K562 (cell line): Measurements from ENCODE around the gene HDGFL2.

Experiments used
- CTCF ChIP-seq, 3 experiments: IDR thresholded peaks in 2 of 3; conservative IDR thresholded peaks in 1 of 3; 2 replicates each; pipeline ENCODE4 v1.5.1; 2011 to 2012; ENCODE audit warnings: low read length in 3 of 3, mild to moderate bottlenecking in 3 of 3, control low read depth in 2 of 3, improper control_type of control experiment in 1 of 3, inconsistent platforms in 1 of 3, low read depth in 1 of 3, mixed read lengths in 1 of 3, moderate library complexity in 1 of 3; ENCODE audit not compliant: insufficient read depth in 2 of 3
- POLR2AphosphoS5 ChIP-seq: IDR thresholded peaks from 2 replicates; pipeline ENCODE4 v1.6.1; 2011; ENCODE audit warnings: mild to moderate bottlenecking, low read depth, low read length, moderate library complexity; ENCODE audit not compliant: control insufficient read depth, insufficient read depth
- RFX5 ChIP-seq: IDR thresholded peaks from 2 replicates; pipeline ENCODE4 v1.6.1; 2011; ENCODE audit warnings: low read depth, mild to moderate bottlenecking, improper control_type of control experiment, low read length
- TEAD2 ChIP-seq: fragments of 450-650 bp; IDR thresholded peaks from 2 replicates; pipeline ENCODE4 v1.6.1; 2016; ENCODE audit warnings: missing genetic modification characterization, control low read depth, missing compliant biosample characterization
- ZFP36 ChIP-seq: fragments of 150-350 bp; IDR thresholded peaks from 2 replicates; pipeline ENCODE4 v1.6.1; 2018; ENCODE audit warnings: low read length, low read depth; ENCODE audit not compliant: partially characterized antibody
- ZNF274 ChIP-seq: IDR thresholded peaks from 2 replicates; pipeline ENCODE4 v1.6.1; 2011; ENCODE audit warnings: low read depth, mild to moderate bottlenecking, low read length, moderate library complexity, borderline replicate concordance
- TF ChIP-seq, protein P1 (sequence below): sonication (generic); formaldehyde crosslinking; IDR thresholded peaks from 2 replicates; pipeline ENCODE4 v1.8.1; 2022; ENCODE audit warnings: missing genetic modification reagents

DNA sequence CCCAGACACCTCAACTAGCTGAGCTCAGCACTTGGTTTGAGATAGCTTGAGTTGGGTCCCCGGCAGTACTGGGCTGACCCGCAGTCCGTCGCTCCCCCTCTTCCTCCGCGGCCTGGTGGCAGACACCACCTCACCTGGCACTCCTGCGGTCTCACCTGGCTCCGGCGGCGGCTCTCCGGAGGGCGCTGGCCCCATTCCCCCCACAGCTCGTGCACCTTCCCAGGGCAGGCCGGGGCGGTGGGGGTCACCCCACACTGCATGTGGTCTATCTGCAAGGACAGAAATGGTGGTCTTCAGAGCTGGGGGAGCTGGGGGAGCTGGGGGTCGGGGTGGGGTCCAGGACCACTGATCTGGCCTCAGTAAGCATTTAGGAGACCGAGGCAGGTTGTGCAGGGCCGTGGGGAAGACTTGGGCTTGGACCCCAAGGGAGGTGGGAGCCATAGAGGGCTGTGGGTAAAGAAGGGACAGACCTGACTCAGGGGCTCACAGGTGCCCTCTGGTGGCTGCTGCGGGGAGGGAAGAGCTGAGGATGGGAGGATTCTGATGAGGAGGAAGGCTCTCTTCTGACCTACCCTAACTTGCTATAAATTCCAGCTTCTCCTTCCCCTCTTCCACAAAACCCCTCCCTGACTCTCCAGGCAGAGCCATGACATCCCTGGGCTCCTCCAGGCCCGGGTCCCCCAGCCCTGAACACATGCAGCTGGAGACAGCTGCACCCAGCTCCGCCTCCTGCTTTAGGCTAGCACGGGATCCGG, 52.9 kb downstream of the HDGFL2 start:
- TF ChIP-seq CTCF (IDR thresholded peaks at IDR 0.05 in 2 of 3, conservative IDR thresholded peaks at IDR 0.05 in 1 of 3; ENCODE audit: insufficient read depth in 2 of 3, low read depth in 1 of 3, low read length in 3 of 3): peak; percentile 86 to 90 (median 88)
- TF ChIP-seq ZFP36: peak; percentile 89
- TF ChIP-seq TEAD2 (tag): no peak
- no peak for TF ChIP-seq POLR2AphosphoS5
- TF ChIP-seq ZNF274: no peak
- TF ChIP-seq, protein P1, sequence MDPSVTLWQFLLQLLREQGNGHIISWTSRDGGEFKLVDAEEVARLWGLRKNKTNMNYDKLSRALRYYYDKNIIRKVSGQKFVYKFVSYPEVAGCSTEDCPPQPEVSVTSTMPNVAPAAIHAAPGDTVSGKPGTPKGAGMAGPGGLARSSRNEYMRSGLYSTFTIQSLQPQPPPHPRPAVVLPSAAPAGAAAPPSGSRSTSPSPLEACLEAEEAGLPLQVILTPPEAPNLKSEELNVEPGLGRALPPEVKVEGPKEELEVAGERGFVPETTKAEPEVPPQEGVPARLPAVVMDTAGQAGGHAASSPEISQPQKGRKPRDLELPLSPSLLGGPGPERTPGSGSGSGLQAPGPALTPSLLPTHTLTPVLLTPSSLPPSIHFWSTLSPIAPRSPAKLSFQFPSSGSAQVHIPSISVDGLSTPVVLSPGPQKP (CRISPR knock-in tag): no peak
- no peak for TF ChIP-seq RFX5
